HTERT RPE-1 (cell line): ENCODE data around the gene SYP.

Source experiments
- in situ Hi-C: fragments of 300-500 bp; cut with MboI; formaldehyde crosslinking; loops from 4 replicates; pipeline ENCODE4 v1.14.3; 2020; ENCODE audit warnings: low sequenced_read_pairs

Gene SYP

DNA sequence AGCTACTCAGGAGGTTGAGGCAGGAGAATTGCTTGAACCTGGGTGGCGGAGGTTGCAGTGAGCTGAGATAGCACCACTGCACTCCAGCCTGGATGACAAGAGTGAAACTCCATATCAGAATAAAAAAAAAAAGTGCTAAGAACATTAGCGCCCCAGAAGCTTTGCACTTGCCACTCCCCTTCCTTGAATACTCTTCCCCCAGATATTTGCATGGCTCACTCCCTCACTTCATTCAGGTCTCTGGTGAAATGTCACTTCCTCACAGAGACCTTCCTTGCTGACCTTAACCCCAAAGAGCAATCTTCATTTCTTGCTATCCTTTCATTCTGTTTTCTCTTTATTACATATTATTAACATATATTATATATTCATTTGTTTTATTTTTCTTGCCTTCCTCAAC, 21.9 kb upstream of the SYP start:
- in situ Hi-C loops: no loop called here

DNA sequence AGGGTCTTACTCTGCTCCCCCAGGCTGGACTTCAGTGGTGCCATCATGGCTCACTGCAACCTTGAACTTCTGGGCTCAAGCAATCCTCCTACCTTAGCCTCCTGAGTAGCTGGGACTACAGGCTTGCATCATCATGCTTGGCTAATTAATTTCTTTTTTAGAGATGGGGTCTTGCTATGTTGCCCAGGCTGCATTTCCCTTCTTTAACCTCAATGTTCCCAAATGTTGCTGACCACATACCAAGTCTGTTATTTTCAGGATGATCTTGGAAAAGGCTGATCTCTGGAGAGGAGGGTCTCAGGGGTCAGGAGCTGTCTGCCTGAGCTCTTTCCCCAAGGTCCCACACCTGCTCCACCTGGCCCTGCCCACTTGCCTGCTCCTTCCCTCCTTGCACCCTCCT, 20.1 kb upstream of the SYP start:
- in situ Hi-C loops: no loop called here

DNA sequence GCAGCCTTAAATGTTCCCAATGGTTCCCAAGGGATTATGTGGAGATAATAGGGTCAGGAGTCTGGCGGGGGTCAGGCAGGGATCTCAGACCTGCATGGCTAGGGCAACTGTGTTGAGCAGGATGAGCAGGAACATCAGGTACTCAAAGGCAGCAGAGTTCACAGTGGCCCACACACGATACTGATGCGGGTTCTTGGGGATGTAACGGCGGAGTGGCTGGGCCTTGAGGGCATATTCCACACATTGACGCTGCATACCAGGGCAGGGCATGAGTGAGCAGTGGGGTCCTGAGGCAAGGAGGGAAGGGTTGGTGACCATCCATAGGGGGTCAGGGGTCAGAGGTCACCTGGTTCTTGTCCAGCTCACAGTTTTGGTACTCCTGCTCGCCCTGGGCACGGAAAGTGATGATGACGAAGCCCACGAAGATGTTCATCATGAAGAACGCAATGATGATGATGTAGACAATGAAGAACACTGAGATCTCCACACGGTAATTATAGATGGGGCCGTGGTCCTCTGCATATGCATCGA, 15.1 kb upstream of the SYP start:
- in situ Hi-C loops: no loop called here

DNA sequence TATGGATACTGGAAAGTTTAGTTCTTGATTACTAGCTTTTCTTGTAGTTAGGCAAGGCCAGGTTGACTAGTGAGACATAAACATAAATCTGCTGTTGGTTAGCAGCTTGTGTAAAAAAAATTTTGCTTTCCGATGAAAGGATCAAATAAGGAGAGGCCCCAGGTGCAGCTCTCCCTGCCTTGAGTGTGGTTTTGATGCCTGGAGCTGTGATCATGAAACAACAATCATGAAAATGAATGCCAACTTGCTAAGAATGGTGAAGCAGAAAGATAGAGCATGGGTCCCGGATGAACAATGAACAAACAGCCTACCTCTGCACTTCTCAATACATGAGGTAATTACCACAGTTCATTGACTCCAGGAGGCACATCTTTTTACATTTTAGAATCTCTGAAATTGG, 14.4 kb upstream of the SYP start:
- in situ Hi-C loops: no loop called here

DNA sequence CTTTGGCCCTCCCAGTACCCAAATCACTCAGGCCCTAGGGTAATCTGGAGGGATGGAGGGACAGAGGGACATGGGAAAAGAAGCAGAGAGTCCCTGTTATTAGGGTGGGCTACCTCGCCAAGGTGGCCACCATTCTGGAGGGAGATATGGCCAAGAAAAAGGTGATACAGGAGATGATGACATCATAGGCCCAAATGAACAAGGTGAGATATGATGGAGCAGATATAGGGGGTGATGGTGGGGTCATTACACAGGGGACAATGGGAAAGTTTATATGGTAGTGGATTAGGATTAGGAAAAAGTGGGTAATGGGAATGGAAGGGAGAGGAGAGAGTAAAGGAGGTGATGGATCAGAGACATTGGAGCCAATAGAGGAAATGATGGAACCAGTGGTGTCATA, 12.9 kb upstream of the SYP start:
- in situ Hi-C loops: no loop called here

DNA sequence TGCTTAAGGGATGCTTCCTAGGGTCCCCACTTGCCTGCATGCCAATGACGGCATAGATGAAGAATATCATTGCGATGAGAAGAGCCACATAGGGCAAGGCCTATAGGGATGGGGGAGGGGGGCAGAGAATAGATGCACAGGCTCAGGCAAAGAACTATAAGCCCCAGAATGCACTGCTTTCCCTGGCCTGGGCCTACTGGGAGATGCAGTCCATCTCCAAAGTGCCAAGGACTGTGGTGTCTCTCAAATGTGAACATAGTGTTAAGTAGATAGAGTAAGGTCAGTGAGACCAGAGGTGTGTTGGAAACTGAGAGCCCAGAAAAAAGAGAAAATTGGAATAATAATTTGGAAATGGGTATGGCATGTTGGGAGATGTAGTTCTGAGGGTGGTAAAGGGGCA, 12.2 kb upstream of the SYP start:
- in situ Hi-C loops: no loop called here

DNA sequence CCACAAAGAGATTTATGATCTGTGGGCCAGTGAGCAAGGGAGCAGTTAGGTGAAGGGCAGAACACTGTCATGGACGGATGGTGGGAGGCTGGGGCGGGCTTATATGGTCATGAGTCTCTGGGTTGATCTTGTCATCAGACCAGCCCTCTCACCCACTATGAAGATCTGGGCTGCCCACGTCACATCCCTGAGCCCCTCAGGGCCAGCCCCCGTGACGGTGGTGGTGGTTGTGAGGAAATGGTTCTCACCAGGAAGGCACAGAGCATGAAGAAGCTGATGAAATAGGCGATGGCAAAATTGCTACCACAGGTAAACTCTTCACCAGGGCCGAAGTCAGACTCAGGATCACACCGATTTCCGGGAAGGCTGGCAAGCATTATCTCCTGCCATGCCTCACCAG, 11.1 kb upstream of the SYP start:
- in situ Hi-C loops: no loop called here

DNA sequence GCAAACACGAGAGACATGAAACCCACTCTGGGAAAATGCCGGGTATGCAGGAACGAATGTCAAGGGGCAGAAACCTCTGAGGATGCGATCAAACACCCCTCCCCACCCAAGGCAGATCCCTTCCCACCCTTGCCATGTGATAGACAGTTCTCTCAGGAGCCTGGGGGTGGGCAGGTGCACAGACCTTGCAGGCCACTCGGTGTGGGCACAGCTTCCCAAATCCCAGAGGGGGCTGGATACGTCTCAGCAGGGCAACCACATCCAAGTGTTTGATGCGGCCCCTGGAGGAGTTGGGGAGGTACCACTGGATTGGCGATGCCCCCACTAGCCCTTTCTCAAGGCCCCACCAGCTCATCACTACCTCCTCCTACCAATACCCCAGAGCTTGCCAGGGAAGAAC, 10.4 kb upstream of the SYP start:
- in situ Hi-C loops: no loop called here

DNA sequence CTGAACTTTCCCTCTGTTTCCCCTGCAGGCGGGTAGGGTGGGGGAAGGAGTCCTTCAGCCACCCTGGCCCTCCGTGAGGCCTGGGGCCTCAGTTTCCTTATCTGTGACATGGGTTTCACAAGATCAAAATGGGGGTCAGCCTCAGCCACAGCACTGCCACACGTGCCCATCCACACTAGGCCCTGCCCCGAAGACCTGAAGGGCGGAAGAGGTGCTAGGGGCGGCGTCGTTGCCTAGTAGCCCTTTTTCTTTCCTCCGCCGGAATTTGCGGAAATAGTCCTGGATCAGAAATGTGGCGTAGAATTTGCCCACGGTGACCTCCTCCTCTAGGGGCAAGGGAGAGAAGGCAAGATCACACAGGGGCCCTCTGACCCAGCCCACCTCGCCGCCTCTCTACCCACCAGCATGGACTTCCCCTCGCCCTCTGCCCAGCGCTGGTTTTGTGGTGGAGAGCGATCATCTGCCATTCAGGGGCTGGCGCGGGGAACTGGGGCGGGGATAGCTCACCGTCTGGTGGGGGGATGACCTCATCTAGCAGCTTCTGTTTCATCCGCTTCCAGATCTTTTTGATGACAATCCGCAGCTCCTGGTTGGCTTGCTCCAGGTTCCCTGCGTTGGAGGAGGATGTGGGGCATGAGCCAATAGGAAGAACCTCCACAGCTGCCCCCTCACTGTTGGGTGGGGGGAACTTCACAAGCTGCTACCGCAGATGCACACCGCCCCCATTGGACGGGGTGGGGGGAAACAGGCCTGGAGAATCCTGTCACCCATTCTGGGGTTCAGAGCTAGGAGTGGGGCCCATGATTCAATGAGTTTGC, 9.7 kb upstream of the SYP start:
- in situ Hi-C loops: no loop called here

DNA sequence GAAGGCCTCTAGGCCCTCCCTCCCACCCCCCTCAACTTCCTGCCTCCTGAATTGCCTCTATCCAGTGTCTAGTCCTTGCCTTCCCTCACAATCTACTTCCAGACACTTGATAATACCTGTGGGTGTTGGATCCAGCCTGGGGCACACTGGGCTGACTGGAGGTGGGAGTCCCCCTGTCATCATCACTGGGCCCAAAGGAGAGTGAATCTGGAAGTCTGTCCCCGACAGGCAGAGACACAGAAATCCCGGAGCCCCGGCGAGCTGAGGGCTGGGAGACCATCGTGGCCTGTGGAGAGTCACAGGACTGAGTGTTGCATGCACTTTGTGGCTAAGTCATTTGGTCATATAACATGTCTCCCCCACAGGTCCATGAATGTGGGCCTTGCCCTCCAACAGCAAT, 8.4 kb upstream of the SYP start:
- in situ Hi-C loops: no loop called here

DNA sequence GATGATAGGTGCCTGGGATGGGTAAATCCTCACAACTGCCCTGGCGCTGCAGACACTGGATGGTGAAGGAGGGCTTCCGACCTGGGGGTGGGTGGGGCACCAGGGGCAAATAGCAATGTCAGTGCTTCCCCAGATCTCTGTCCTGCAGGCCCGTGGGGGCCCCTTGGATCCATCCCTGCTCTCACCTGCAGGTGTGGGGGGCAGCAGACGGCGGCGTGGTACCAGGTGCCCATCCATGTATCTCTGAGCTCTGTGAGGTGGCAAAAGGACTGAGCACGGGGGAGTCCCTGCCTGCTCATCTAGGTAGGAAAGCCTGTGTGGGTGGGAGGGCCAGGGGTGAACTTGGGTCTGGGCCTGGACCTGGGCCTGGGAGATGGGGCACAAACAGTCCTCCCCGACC, 6.5 kb upstream of the SYP start:
- in situ Hi-C loops: no loop called here

DNA sequence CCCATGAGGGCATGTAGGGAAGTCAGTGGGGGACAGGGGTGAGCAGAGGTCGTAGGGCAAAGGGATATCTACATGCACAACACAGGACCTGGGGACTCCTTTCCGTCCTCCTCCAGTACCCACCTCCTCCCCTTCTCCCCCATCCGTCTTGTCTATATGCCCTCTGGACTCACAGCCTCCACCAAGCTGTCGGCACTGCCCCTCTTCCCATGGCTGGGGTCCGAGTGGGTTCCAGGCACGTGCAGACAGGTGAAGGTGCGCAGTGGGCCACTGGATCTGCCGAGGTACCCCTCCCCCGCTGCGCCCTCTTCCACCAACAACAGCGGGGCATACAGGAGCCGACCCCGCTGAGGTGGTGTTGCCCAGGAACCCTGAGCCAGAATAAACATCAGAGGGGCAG, 5.5 kb upstream of the SYP start:
- in situ Hi-C loops: no loop called here

DNA sequence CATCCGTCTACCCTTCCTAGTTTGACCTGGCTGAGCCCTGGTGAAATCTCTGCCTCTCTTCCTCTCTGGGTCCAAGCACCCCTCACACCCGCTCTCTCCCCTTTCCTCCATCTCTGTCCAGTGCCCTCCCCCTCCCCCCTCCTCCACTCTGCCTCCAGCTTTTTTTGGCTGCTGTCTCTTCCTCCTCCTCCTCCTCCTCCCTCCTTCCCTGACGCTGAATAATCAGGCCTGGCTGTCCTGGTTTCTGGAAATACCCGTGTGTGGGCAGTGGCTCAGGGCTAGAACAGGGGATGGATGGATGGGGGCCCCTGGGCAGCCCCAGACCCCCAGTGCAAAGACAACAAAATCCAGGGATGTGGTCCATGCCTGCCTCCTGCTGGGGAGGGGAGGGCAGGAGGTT, 4.7 kb upstream of the SYP start:
- in situ Hi-C loops: no loop called here

DNA sequence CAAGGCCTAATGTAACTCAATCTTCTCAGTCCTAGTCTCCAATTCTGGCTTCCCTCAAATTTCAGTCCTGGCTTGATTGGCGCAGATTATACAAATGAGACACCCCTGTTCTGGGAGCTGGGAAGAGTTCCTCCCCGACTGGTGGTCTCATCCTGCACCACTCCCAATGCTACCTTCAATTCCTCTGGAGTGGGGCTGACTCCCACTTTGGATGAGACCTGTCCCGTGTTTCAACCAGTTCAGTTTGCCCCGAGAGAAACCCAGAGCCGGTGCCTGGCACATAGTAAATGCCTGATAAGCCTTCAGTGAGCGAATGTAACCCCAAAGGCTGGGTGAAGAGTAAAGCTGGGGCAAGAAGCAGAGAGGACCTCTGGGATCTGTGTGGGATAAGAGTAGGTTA, 4.0 kb upstream of the SYP start:
- in situ Hi-C loops: no loop called here

DNA sequence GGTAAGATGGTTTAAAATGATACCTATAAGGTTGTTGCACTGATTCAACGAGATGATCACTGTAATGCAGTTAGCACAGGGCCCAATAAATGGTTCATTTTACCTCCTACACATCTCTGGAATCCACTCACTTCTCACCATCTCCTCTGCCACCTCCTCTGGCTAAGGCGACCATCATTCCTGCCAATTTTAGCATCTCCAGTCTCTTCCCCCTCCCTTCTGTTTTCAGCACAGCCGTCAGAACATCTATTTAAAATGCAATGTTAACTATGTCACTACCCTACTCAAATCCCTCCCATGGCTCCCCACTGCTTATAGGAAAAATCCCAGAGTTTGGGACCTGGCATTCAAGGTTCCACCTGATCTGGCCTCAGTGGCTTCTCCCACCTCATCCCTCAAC, 3.5 kb upstream of the SYP start:
- in situ Hi-C loops: no loop called here

DNA sequence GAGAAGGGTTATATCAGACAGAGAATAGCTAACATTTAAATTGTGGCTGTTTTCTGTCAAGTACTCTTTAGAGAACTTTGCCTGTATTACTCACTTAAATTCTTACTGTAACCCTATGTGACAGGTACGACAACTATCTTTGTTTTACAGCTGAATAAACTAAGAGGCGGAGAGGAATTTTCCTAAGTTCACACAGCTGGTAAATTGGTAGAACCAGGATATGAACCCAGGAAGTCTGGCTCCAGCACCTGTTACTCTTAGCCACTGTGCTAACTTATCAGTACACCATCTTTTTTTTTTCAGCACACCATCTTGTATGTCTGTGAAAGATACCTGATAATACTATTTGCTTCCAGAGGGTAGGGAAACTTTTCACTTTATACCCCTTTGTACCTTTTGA, 2.0 kb upstream of the SYP start:
- in situ Hi-C loops: no loop called here

DNA sequence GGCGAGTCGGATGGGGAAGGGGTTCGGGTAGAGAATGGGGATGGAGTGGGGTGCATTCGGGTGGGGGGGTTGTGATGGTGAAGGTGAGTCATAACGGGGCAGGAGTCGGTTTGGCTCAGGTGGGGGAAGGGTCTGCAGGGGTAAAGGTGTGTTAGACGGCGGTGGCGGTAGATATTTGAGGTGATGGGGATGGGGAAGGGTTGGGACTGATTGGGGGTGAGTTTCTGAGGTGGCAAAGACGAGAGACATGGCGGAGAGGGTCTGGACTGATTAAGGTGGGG, 738 bp downstream of the SYP start:
- in situ Hi-C loops: no loop called here

DNA sequence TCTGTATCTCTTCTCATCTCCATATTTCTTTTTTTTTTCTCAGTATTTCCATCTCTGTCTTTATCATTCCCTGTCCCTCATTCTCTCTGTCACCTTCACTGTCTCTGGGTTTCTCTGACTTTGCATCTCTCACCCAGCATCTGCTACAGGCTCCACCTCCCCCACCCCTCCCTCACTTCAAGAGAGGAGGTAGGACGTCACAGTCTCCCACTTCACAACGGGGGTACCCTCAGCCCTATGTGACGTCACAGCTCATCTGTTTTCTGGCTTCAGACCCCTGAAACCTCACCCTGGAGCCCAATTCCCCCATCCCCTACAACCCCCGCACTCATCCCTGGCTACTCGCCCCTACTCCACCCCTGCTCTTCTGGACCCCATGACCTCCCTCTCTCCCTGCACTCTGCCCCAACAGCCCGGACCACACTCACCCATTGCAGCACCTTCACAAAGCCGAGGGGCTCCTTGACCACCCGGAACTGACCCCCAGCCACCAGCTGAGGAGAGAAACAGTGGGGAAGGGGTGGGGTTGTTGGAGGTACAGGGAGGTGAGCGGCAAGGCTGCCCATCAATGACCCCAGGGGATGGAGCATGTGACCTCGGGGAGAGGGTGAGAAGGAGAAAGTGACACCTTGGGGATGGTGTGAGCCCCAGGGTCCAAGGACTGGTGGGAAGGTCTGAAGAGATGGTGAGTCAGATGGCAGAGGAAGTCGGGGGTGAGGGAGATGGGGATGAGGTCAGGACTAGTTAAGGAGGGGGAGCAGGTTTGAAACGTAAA, 1.3 kb downstream of the SYP start:
- in situ Hi-C loops: no loop called here

DNA sequence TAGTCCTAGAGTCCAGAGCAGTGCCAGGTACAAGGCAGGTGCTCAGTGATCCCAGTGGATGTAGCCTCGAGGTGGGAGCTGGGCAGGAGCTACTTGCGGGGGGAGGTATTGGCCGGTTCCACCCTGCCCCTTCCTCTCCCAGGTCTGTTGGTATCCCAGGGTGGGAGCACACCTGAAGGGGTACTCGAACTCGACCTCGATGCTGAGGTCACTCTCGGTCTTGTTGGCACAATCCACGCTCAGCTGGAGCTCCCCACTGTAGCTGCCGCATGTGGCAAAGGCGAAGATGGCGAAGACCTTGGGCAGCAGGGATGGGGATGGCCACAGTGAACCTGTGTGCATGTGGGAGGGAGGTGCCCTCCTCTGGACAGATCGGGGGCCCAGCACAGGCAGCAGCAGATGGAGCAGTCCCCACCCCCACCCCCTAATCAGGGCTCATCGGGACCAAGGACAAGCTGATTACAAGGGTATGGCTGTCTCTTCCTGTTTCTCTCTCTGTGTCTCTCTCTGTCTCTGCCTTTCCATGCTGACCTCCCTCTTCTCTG, 2.4 kb downstream of the SYP start:
- in situ Hi-C loops: no loop called here

DNA sequence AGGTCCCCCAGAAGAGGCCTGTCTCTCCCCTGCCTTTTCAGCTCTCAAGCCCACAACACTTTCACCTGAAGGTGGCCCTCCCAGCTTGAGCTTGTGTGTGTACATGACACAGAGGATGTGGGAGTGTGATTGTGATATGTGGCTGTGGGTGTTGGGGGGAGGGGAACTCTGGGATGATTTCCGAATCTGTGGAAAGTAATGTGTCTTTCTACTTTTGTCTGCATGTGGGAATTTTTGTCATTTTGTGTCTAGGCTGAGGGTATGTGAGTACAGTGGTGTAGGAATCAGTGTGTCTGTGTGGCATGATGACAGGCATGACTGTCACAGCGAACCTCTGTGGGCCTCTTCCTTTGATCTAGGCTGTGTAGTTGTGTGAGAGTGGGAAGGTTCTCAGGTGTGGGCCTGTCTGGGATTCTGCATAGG, 6.4 kb downstream of the SYP start:
- in situ Hi-C loops: no loop called here

DNA sequence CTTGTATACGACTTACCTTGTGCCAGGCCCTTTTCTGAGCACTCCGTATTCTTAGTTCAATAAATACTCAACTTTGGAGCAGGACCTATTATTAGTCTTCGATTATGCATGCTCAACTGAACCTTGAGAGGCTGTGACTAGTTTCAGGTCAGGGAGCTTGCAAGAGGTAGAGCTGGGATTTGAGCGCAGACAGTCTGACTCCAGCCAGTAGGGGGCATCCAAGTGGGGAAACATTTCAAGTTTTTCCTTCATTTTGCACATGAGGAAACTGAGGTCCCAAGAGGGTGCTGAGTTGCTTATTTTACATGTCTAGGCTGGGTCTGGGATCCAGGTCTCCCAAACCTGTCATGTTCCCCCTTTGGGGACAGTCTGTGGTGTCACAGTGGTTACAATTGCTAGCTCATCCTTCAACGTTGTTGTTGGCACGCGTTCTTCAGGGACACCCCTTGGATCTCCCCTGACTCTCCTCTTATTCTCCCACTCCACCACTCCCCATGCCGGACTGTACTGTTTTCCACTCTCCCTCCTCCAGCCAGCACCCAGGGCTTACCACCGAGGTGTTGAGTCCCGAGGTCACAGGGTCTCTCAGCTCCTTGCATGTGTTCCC, 7.2 kb downstream of the SYP start:
- in situ Hi-C loops: no loop called here

DNA sequence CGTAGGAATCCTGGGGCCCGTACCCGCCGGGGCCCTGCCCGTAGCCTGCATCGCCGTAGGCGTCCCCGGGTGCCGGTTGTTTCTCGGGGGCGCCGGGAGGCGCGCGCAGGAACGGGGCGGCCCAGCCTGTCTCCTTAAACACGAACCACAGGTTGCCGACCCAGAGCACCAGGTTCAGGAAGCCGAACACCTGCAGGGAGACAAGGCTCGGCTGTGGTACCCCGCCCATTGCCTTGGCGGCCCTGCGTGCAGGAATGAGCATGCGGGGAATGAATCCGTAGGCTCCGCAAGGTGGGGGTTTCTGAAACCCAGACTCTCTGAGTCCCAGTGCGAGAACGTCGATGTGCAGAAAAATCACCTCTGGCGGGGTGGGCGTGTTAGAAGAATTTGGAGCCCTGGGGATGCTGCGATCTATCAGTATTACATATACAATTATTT, 8.4 kb downstream of the SYP start:
- in situ Hi-C loops: no loop called here
